Esophagus muscularis mucosa (tissue), 4 donors: ENCODE data around the gene FBXO5.

Source experiments
- EP300 ChIP-seq: sonication (generic); formaldehyde crosslinking; IDR thresholded peaks from one replicate; pipeline ENCODE4 v1.6.1; 2017; ENCODE audit warnings: antibody characterized with exemption
- POLR2A ChIP-seq: fragments of 450-650 bp; IDR thresholded peaks from one replicate; pipeline ENCODE4 v1.6.1; 2017; ENCODE audit warnings: antibody characterized with exemption, moderate library complexity, mild to moderate bottlenecking, low read depth
- POLR2AphosphoS5 ChIP-seq, 2 donors: sonication (generic); formaldehyde crosslinking; IDR thresholded peaks; one replicate each; pipeline ENCODE4 v1.6.1; 2017; ENCODE audit warnings: antibody characterized with exemption in 2 of 2
- TF ChIP-seq, protein P1 (sequence below), 3 experiments: fragments of 200-600 bp in 2 of 3; fragments of 450-650 bp in 1 of 3; sonication (generic) in 2 of 3; IDR thresholded peaks; one replicate each; pipeline ENCODE4 v1.5.1; 2017 to 2019; ENCODE audit warnings: antibody characterized with exemption in 3 of 3, mild to moderate bottlenecking in 2 of 3, moderate library complexity in 1 of 3

DNA sequence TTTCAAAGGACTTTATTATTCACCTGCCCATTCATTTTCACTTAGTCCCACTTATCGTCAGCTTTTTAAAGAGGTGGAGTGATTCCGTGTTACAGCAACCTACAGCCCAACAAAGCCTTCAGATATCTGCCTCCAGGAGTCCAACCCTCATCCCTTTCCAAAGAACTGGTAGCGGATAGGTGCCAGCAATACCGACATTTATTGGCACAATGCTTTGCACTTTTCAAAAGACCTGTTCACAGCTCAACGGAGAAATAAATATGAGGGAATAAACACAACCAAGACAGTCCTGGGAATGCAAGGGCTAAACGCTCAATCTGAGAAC, 20.5 kb upstream of the FBXO5 start:
- TF ChIP-seq, protein P1, sequence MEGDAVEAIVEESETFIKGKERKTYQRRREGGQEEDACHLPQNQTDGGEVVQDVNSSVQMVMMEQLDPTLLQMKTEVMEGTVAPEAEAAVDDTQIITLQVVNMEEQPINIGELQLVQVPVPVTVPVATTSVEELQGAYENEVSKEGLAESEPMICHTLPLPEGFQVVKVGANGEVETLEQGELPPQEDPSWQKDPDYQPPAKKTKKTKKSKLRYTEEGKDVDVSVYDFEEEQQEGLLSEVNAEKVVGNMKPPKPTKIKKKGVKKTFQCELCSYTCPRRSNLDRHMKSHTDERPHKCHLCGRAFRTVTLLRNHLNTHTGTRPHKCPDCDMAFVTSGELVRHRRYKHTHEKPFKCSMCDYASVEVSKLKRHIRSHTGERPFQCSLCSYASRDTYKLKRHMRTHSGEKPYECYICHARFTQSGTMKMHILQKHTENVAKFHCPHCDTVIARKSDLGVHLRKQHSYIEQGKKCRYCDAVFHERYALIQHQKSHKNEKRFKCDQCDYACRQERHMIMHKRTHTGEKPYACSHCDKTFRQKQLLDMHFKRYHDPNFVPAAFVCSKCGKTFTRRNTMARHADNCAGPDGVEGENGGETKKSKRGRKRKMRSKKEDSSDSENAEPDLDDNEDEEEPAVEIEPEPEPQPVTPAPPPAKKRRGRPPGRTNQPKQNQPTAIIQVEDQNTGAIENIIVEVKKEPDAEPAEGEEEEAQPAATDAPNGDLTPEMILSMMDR (IDR thresholded peaks at IDR 0.05), result no peak
- no peak for TF ChIP-seq POLR2A
- no peak for TF ChIP-seq EP300
- no peak for TF ChIP-seq POLR2AphosphoS5 (IDR thresholded peaks at IDR 0.05)
